Left lung (tissue), 10 donors: Measurements from ENCODE around the gene GATB. TPM values are rescaled to one million over a fixed set of nuclear protein-coding genes. Genes with fewer than 3 reads are reported as not detected.

Experiments
- ATAC-seq: fragments of 200-7000 bp; cut with Tn5 transposase; one replicate; pipeline ENCODE4 v1.9.1; 2020; ENCODE audit warnings: moderate library complexity
- DNase-seq, 4 donors: peaks; one replicate each; pipeline ENCODE4 v3.0.0-alpha.2; 2013 to 2020
- H3K27ac ChIP-seq, 2 donors: fragments of 200-600 bp; sonication (generic) in 1 of 2; one replicate each; pipeline versions ENCODE4 v1.5.0 to v1.8.0; 2020 to 2021
- H3K27me3 ChIP-seq, 2 donors: fragments of 200-600 bp; sonication (generic) in 1 of 2; one replicate each; pipeline versions ENCODE4 v1.5.0 to v1.8.0; 2020 to 2021
- H3K36me3 ChIP-seq, 2 donors: fragments of 200-600 bp; sonication (generic) in 1 of 2; one replicate each; pipeline versions ENCODE4 v1.5.0 to v1.8.0; 2020 to 2021
- H3K4me1 ChIP-seq, 2 donors: fragments of 200-600 bp; one replicate each; pipeline ENCODE4 v1.8.0; 2021
- H3K4me3 ChIP-seq, 2 donors: fragments of 200-600 bp; sonication (generic) in 1 of 2; one replicate each; pipeline versions ENCODE4 v1.5.0 to v1.8.0; 2020 to 2021; ENCODE audit warnings: mild to moderate bottlenecking in 1 of 2
- H3K9me3 ChIP-seq, 2 donors: fragments of 200-600 bp; sonication (generic) in 1 of 2; one replicate each; pipeline versions ENCODE4 v1.5.0 to v1.8.0; 2020 to 2021
- CTCF ChIP-seq, 2 donors: fragments of 200-600 bp; sonication (generic) in 1 of 2; IDR thresholded peaks; one replicate each; pipeline versions ENCODE4 v1.5.0 to v1.8.0; 2021; ENCODE audit warnings: antibody characterized with exemption in 2 of 2
- intact Hi-C, 2 donors: fragments of 100-400 bp; cut with DNase I; formaldehyde crosslinking; loops; one replicate each; pipeline versions ENCODE4 v1.11.2 to v1.14.2; 2022
- polyA plus RNA-seq, 6 donors: library from polyadenylated mRNA; unstranded; fragments of 120-200 nt; gene quantifications; one replicate each; pipeline ENCODE4 v1.2.1, GENCODE V29; 2013; ENCODE audit not compliant: insufficient read length in 6 of 6
- total RNA-seq, 2 donors: library from RNA; stranded (reverse); fragmentation: NEBNext Ultra II Directional; extraction: Animal tissue kit (Norgen Biotek cat#: 25700); gene quantifications; one replicate each; pipeline ENCODE4 v1.2.1, GENCODE V29; 2021
- donor health status: DM: no; HTN: yes; CAD: no.
- donor health status: DM: no; HTN: no; CAD: no.

The GATB gene
- total and polyA plus RNA-seq, 8 donors: 12.9 to 22.2 (median 18.8) TPM

- H3K27ac ChIP-seq: no peak overlapping the region
- DNase-seq (no peak), ATAC-seq (no peak)
- no peak overlapping the region for H3K4me3 ChIP-seq
- TF ChIP-seq CTCF (IDR thresholded peaks at IDR 0.05): no peak
- H3K36me3 ChIP-seq: no peaks in the 10 kb centered on the region
- no peaks in the 10 kb centered on the region for H3K4me1 ChIP-seq
- H3K27me3 ChIP-seq: no peaks in the 10 kb centered on the region
- intact Hi-C loops: no loop called here
- H3K9me3 ChIP-seq: no peaks in the 10 kb centered on the region
These were observed 90.0 kb downstream of the GATB start for GRCh38 chr4:151670843-151671242.

GRCh38 chr4:151669990-151670389, 90.8 kb downstream of the GATB start:
- DNase-seq: no peak
- Histone ChIP-seq H3K4me3 (no peak overlapping the region), H3K4me1 (no peaks in the 10 kb centered on the region), H3K9me3 (no peaks in the 10 kb centered on the region), H3K36me3 (no peaks in the 10 kb centered on the region), H3K27me3 (no peaks in the 10 kb centered on the region), H3K27ac (no peak overlapping the region)
- TF ChIP-seq CTCF (IDR thresholded peaks at IDR 0.05): no peak
- ATAC-seq: no peak
- intact Hi-C loops: no loop called here

- no peak for ATAC-seq
- no peak for TF ChIP-seq CTCF (IDR thresholded peaks at IDR 0.05)
- intact Hi-C loops: no loop called here
These were observed 92.0 kb downstream of the GATB start for GRCh38 chr4:151668689-151669402.

GRCh38 chr4:151667666-151668065, 93.1 kb downstream of the GATB start:
- intact Hi-C loops: no loop called here

More at GRCh38 chr4:151668689-151669402, 92.0 kb downstream of the GATB start:
- no peaks in the 10 kb centered on the region for H3K27me3 ChIP-seq
- no peaks in the 10 kb centered on the region for H3K9me3 ChIP-seq
- no peak overlapping the region for H3K27ac ChIP-seq
- H3K4me3 ChIP-seq: no peak overlapping the region
- DNase-seq: no peak
- H3K36me3 ChIP-seq: no peaks in the 10 kb centered on the region
- H3K4me1 ChIP-seq: no peaks in the 10 kb centered on the region

GRCh38 chr4:151667048-151667447, 93.8 kb downstream of the GATB start:
- peak in 1 of 4 donors; percentile 72 for DNase-seq

More at GRCh38 chr4:151667666-151668065, 93.1 kb downstream of the GATB start:
- Histone ChIP-seq H3K27me3 (no peaks in the 10 kb centered on the region), H3K36me3 (no peaks in the 10 kb centered on the region), H3K27ac (no peak overlapping the region), H3K9me3 (no peaks in the 10 kb centered on the region), H3K4me1 (no peaks in the 10 kb centered on the region), H3K4me3 (no peak overlapping the region)
- ATAC-seq (no peak), DNase-seq (no peak)
- TF ChIP-seq CTCF (IDR thresholded peaks at IDR 0.05): no peak

More at GRCh38 chr4:151667048-151667447, 93.8 kb downstream of the GATB start:
- intact Hi-C loops: no loop called here
- no peaks in the 10 kb centered on the region for H3K27me3 ChIP-seq
- no peaks in the 10 kb centered on the region for H3K36me3 ChIP-seq
- H3K4me3 ChIP-seq: no peak overlapping the region
- ATAC-seq: no peak
- H3K27ac ChIP-seq: no peak overlapping the region
- no peaks in the 10 kb centered on the region for H3K4me1 ChIP-seq
- no peak for TF ChIP-seq CTCF (IDR thresholded peaks at IDR 0.05)
- H3K9me3 ChIP-seq: no peaks in the 10 kb centered on the region
